Endothelial cell of umbilical vein (primary cell): Measurements from ENCODE around the gene PLCB4. TPM values are rescaled to one million over a fixed set of nuclear protein-coding genes. Genes with fewer than 3 reads are reported as not detected.

Experiments
- BruUV-seq: library from RNA; stranded (reverse); fragments of 400-500 nt; replicated peaks from 2 replicates; lab custom pipeline; 2021; lab: Mats Ljungman, UMichigan
- CTCF ChIA-PET: fragments of 300-600, 350-600 bp; sonication (Branson Sonifier 250); formaldehyde crosslinking; loops from one replicate; lab custom pipeline; 2021; ENCODE audit warnings: antibody characterized with exemption, inconsistent platforms; lab: Charles Lee
- POLR2A ChIA-PET: fragments of 300-600, 350-600 bp; sonication (Branson Sonifier 250); formaldehyde crosslinking; loops from one replicate; lab custom pipeline; 2021; ENCODE audit warnings: antibody characterized with exemption, inconsistent platforms; lab: Charles Lee
- DNase-seq: peaks from one replicate; pipeline ENCODE4 v3.0.0-alpha.2; 2011; ENCODE audit warnings: low read depth, low spot score
- FAIRE-seq: peaks from 2 replicates; lab custom pipeline; 2011; peaks lifted over from hg19 to GRCh38; lab: Jason Lieb, UNC
- H2AFZ ChIP-seq: 2 replicates; pipeline ENCODE4 v1.6.0; 2012; ENCODE audit warnings: low read depth, low read length, control low read depth, inconsistent platforms
- H3K27ac ChIP-seq: 2 replicates; pipeline ENCODE4 v1.5.1; 2011; ENCODE audit warnings: low read depth, mild to moderate bottlenecking, control low read depth, low read length, moderate library complexity; ENCODE audit not compliant: insufficient read depth
- H3K27me3 ChIP-seq, 2 experiments: 2 replicates each; pipeline versions ENCODE4 v1.6.0 to v1.6.1; 2011; ENCODE audit warnings: low read length in 2 of 2, mixed read lengths in 1 of 2; ENCODE audit not compliant: control insufficient read depth in 2 of 2, insufficient read depth in 2 of 2
- H3K36me3 ChIP-seq, 2 experiments: 2 replicates in 1 of 2; 3 replicates in 1 of 2; pipeline ENCODE4 v1.5.1; 2011; ENCODE audit warnings: low read length in 2 of 2, mild to moderate bottlenecking in 1 of 2, moderate library complexity in 1 of 2; ENCODE audit not compliant: control insufficient read depth in 2 of 2, insufficient read depth in 2 of 2; ENCODE audit errors: extremely low read depth in 1 of 2
- H3K4me1 ChIP-seq: 3 replicates; pipeline ENCODE4 v1.5.1; 2011; ENCODE audit warnings: mild to moderate bottlenecking, low read length; ENCODE audit not compliant: control insufficient read depth, insufficient read depth; ENCODE audit errors: extremely low read depth
- H3K4me2 ChIP-seq: 2 replicates; pipeline ENCODE4 v1.6.1; 2011; ENCODE audit warnings: low read length, control low read depth, mixed read lengths; ENCODE audit not compliant: insufficient read depth
- H3K4me3 ChIP-seq, 3 experiments: fragments of 200-600 bp in 1 of 3; sonication (generic), shearing (Covaris generic) in 1 of 3; replicated peaks in 1 of 3; 2 replicates each; pipeline ENCODE4 v1.5.1; 2011 to 2016; ENCODE audit warnings: control low read depth in 3 of 3, low read length in 3 of 3, mild to moderate bottlenecking in 2 of 3, inconsistent platforms in 1 of 3, low read depth in 1 of 3, moderate library complexity in 1 of 3; ENCODE audit not compliant: insufficient read depth in 1 of 3
- H3K79me2 ChIP-seq: 2 replicates; pipeline ENCODE4 v1.6.0; 2012; ENCODE audit warnings: low read length, inconsistent platforms; ENCODE audit not compliant: control insufficient read depth, insufficient read depth
- H3K9ac ChIP-seq: replicated peaks from 2 replicates; pipeline ENCODE3; 2011; ENCODE audit warnings: low read length, control low read depth; ENCODE audit not compliant: insufficient read depth; ENCODE audit errors: extremely low read depth
- H3K9me1 ChIP-seq: replicated peaks from 3 replicates; pipeline ENCODE4 v1.6.0; 2011; ENCODE audit warnings: mild to moderate bottlenecking, low read length; ENCODE audit not compliant: control insufficient read depth, insufficient read depth; ENCODE audit errors: extremely low read depth
- H3K9me3 ChIP-seq: replicated peaks from 2 replicates; pipeline ENCODE4 v1.5.1; 2012; ENCODE audit warnings: low read length, inconsistent platforms; ENCODE audit not compliant: control insufficient read depth, insufficient read depth
- H4K20me1 ChIP-seq: replicated peaks from 2 replicates; pipeline ENCODE3; 2011; ENCODE audit warnings: mild to moderate bottlenecking, low read length; ENCODE audit not compliant: control insufficient read depth, insufficient read depth; ENCODE audit errors: extremely low read depth
- EZH2 ChIP-seq: IDR thresholded peaks from 2 replicates; pipeline ENCODE4 v1.6.1; 2012; ENCODE audit warnings: borderline replicate concordance, low read depth, mild to moderate bottlenecking, moderate library complexity, low read length, inconsistent platforms; ENCODE audit not compliant: severe bottlenecking
- FOS ChIP-seq: IDR thresholded peaks from 2 replicates; pipeline ENCODE4 v1.6.1; 2011; ENCODE audit warnings: mild to moderate bottlenecking, low read length, moderate library complexity, borderline replicate concordance; ENCODE audit not compliant: insufficient read depth
- GATA2 ChIP-seq: IDR thresholded peaks from 2 replicates; pipeline ENCODE4 v1.7.0; 2011; ENCODE audit warnings: low read depth, mild to moderate bottlenecking, moderate library complexity, mixed read lengths, low read length; ENCODE audit not compliant: insufficient read length, insufficient read depth
- JUN ChIP-seq: IDR thresholded peaks from 2 replicates; pipeline ENCODE4 v1.6.1; 2011; ENCODE audit warnings: borderline replicate concordance, low read depth; ENCODE audit not compliant: insufficient read length, insufficient read depth
- MAX ChIP-seq: IDR thresholded peaks from 2 replicates; pipeline ENCODE4 v1.6.1; 2011; ENCODE audit not compliant: insufficient read depth, insufficient read length
- MYC ChIP-seq: IDR thresholded peaks from one replicate; pipeline ENCODE4 v1.6.1; 2011; ENCODE audit warnings: mild to moderate bottlenecking, low read depth, low read length
- POLR2A ChIP-seq: IDR thresholded peaks from 2 replicates; pipeline ENCODE4 v1.6.1; 2012; ENCODE audit warnings: low read depth, mild to moderate bottlenecking, control low read depth, low read length
- POLR2AphosphoS5 ChIP-seq: IDR thresholded peaks from 2 replicates; pipeline ENCODE4 v1.6.1; 2012; ENCODE audit warnings: low read depth, mild to moderate bottlenecking, control low read depth, low read length, moderate library complexity; ENCODE audit not compliant: insufficient read depth
- dilution Hi-C: fragments of 300-500 bp; cut with MboI; formaldehyde crosslinking; loops from one replicate; pipeline ENCODE4 v1.15.0; 2019; ENCODE audit warnings: low sequenced_read_pairs; ENCODE audit not compliant: extremely low pct_ligation_motif_present
- intact Hi-C: fragments of 100-400 bp; cut with micrococcal nuclease; formaldehyde crosslinking; loops from one replicate; pipeline ENCODE4 v1.10.0; 2022
- polyA plus RNA-seq, 4 experiments: library from polyadenylated mRNA; depleted of rRNA in 3 of 4; stranded (reverse) in 3 of 4; unstranded in 1 of 4; fragments of >200 nt; gene quantifications; 2 replicates each; pipeline versions ENCODE4 v1.2.1 to v1.2.3, GENCODE V29; 2011 to 2012; ENCODE audit warnings: missing spikeins in 1 of 4
- total RNA-seq: library from RNA; stranded (reverse); gene quantifications from 2 replicates; pipeline ENCODE4 v1.2.3, GENCODE V29; 2021
- TF ChIP-seq, protein P1 (sequence below), 2 donors: IDR thresholded peaks; 1 replicate in 1 of 2; 2 replicates in 1 of 2; pipeline ENCODE4 v1.5.1; 2011; ENCODE audit warnings: low read length in 2 of 2, mild to moderate bottlenecking in 2 of 2, moderate library complexity in 2 of 2, control low read depth in 1 of 2, inconsistent platforms in 1 of 2, low read depth in 1 of 2; ENCODE audit not compliant: insufficient read depth in 1 of 2; ENCODE audit errors: extremely low read depth in 1 of 2

Gene PLCB4
- total and polyA plus RNA-seq, 2 donors (not counting 3 experiments of a cell fraction or from before 2014, with no cell fraction given) = 0.37 to 1.7 TPM

GRCh38 chr20:9032758-9033157, 36.1 kb upstream of the PLCB4 start:
- H2AFZ ChIP-seq = no peak overlapping the region
- no peaks in the 10 kb centered on the region for H3K27me3 ChIP-seq
- no peak overlapping the region for H3K9ac ChIP-seq
- no peak for FAIRE-seq
- no peak overlapping the region for H3K27ac ChIP-seq
- H3K79me2 ChIP-seq = no peaks in the 10 kb centered on the region
- no peaks in the 10 kb centered on the region for H4K20me1 ChIP-seq
- TF ChIP-seq MYC (no peak), POLR2A (no peak), POLR2AphosphoS5 (no peak), EZH2 (no peak), GATA2 (no peak), FOS (no peak), MAX (no peak), JUN (no peak)
- TF ChIP-seq, protein P1, sequence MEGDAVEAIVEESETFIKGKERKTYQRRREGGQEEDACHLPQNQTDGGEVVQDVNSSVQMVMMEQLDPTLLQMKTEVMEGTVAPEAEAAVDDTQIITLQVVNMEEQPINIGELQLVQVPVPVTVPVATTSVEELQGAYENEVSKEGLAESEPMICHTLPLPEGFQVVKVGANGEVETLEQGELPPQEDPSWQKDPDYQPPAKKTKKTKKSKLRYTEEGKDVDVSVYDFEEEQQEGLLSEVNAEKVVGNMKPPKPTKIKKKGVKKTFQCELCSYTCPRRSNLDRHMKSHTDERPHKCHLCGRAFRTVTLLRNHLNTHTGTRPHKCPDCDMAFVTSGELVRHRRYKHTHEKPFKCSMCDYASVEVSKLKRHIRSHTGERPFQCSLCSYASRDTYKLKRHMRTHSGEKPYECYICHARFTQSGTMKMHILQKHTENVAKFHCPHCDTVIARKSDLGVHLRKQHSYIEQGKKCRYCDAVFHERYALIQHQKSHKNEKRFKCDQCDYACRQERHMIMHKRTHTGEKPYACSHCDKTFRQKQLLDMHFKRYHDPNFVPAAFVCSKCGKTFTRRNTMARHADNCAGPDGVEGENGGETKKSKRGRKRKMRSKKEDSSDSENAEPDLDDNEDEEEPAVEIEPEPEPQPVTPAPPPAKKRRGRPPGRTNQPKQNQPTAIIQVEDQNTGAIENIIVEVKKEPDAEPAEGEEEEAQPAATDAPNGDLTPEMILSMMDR (IDR thresholded peaks at IDR 0.05; ENCODE audit: extremely low read depth in 1 of 2, insufficient read depth in 1 of 2, low read depth in 1 of 2, low read length in 2 of 2) = no peak
- intact Hi-C loops (no loop called here), dilution Hi-C loops (no loop called here)
- no peak overlapping the region for H3K4me2 ChIP-seq
- CTCF ChIA-PET = no interaction called here
- H3K36me3 ChIP-seq = no peaks in the 10 kb centered on the region
- POLR2A ChIA-PET = no interaction called here
- no peak for DNase-seq
- no TSS peak for BruUV-seq
- H3K9me3 ChIP-seq = no peaks in the 10 kb centered on the region
- no peak overlapping the region for H3K4me3 ChIP-seq
- no peaks in the 10 kb centered on the region for H3K4me1 ChIP-seq
- H3K9me1 ChIP-seq = no peaks in the 10 kb centered on the region
